IMR-90 (cell line): ENCODE data around the gene KATNAL2.
"Not testable (repeated sequence)": the region's sequence is repeated elsewhere in the genome, so short reads cannot be mapped to it uniquely, and the experiment has no call there.

ENCODE experiments used
- POLR2A ChIP-seq: IDR thresholded peaks from 2 replicates; pipeline ENCODE4 v1.6.1; 2012; ENCODE audit warnings: mild to moderate bottlenecking, low read depth, low read length
- RAD21 ChIP-seq: IDR thresholded peaks from 2 replicates; pipeline ENCODE4 v1.6.1; 2012; ENCODE audit warnings: low read length, improper control_type of control experiment
- RFX5 ChIP-seq: IDR thresholded peaks from 2 replicates; pipeline ENCODE4 v1.8.0; 2012; ENCODE audit warnings: low read depth, mild to moderate bottlenecking, low read length, moderate library complexity
- USF2 ChIP-seq: fragments of 150-350 bp; IDR thresholded peaks from 2 replicates; pipeline ENCODE4 v1.6.1; 2017; ENCODE audit warnings: mild to moderate bottlenecking, antibody characterized with exemption, low read length, low read depth
- TF ChIP-seq, protein P1 (sequence below): conservative IDR thresholded peaks from 2 replicates; pipeline ENCODE4 v1.5.1; 2012; ENCODE audit warnings: mild to moderate bottlenecking, low read depth, low read length, improper control_type of control experiment

GRCh38 chr18:47030887-47031286 is 113.5 kb downstream of the KATNAL2 start:
- TF ChIP-seq, protein P1, sequence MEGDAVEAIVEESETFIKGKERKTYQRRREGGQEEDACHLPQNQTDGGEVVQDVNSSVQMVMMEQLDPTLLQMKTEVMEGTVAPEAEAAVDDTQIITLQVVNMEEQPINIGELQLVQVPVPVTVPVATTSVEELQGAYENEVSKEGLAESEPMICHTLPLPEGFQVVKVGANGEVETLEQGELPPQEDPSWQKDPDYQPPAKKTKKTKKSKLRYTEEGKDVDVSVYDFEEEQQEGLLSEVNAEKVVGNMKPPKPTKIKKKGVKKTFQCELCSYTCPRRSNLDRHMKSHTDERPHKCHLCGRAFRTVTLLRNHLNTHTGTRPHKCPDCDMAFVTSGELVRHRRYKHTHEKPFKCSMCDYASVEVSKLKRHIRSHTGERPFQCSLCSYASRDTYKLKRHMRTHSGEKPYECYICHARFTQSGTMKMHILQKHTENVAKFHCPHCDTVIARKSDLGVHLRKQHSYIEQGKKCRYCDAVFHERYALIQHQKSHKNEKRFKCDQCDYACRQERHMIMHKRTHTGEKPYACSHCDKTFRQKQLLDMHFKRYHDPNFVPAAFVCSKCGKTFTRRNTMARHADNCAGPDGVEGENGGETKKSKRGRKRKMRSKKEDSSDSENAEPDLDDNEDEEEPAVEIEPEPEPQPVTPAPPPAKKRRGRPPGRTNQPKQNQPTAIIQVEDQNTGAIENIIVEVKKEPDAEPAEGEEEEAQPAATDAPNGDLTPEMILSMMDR, result not testable (repeated sequence)
- TF ChIP-seq RAD21, POLR2A, RFX5, USF2: not testable (repeated sequence)
